Measurements from ENCODE around the gene SLC5A5. TPM values are rescaled to one million over a fixed set of nuclear protein-coding genes. Genes with fewer than 3 reads are reported as not detected.

SLC5A5 gene
- not detected for total RNA-seq

GRCh38 chr19:17871878-17872250 is at the start of gene SLC5A5:
Gene SLC5A5 (plus strand): TSS chr19:17871945. CDS start chr19:17872320, 375 bp downstream.
- no peak for TF ChIP-seq CTCF (IDR thresholded peaks at IDR 0.05; ENCODE audit: low read depth)

GRCh38 chr19:17824339-17824738 is 47.4 kb upstream of the SLC5A5 start:
- no peak for TF ChIP-seq CTCF (IDR thresholded peaks at IDR 0.05; ENCODE audit: low read depth)

- TF ChIP-seq CTCF (IDR thresholded peaks at IDR 0.05; ENCODE audit: low read depth): no peak
Observed at GRCh38 chr19:17826508-17827056, 45.2 kb upstream of the SLC5A5 start.

DNA sequence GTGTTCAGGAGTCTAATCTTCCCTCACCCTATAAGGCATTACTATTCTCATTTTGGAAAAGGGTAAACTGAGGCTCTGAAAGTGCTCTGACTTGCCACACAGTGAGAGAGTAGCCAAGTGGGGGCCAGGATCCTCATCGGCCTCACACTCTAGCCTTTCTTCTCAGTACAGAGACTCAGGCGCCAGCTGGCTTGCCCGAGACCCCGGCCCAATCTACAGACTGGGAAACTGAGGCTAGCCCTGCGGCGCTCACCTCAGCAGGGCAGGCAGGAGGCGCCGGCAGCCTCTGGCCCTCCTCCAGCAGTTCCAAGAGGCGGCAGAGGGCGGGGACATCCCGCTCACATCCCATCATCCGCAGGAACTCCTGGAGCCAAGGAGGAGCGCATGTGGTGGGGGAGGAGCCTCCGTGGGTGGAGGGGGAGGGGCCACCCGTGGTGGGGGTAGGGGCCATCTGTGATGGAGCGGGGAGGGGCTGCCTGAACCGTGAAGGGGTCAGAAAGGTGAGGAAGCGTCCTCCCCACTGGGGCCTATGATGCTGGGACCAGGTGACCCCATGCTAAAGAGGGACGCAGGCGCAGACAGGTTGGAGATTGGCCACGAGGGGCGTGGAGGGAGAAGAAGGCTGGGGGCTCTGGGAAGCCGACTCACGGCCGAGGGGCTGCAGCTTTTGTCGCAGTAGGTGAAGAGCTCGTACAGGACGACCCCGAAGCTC is 41.7 kb upstream of the SLC5A5 start:
- no peak for TF ChIP-seq CTCF (IDR thresholded peaks at IDR 0.05; ENCODE audit: low read depth)

- no peak for TF ChIP-seq CTCF (IDR thresholded peaks at IDR 0.05; ENCODE audit: low read depth)
Observed at GRCh38 chr19:17830567-17831418, 41.0 kb upstream of the SLC5A5 start.

DNA sequence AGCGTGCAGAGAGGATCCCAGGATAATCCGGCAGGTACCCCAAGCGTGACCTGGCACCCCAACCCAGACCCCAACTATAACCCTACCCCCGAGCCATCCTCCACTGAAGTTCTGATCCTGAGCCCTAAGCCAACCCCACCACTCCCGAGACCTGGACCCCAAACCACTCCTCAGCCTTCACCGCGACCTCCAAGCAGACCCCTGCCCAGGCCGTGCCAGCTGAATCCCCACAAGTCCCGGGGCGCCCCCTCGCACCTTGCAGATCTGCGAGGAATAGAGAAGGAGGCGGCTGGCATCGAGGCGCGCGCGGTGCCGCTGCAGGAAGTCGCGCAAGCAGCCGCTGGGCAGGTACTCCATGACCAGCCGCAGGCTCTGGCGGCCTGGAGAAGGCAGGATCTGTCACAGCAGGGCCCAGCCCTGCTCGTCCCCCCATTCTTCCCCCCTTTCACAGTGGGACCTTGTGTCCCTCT is 40.3 kb upstream of the SLC5A5 start:
- no peak for TF ChIP-seq CTCF (IDR thresholded peaks at IDR 0.05; ENCODE audit: low read depth)
